HG03045 (cell line): ENCODE data around the gene RHNO1.

ENCODE experiments used
- ATAC-seq: cut with Tn5 transposase; IDR thresholded peaks from one replicate; pipeline ENCODE4 v1.9.1; 2021; ENCODE audit warnings: mild to moderate bottlenecking, moderate library complexity; ENCODE audit not compliant: unreplicated experiment

The RHNO1 gene

DNA sequence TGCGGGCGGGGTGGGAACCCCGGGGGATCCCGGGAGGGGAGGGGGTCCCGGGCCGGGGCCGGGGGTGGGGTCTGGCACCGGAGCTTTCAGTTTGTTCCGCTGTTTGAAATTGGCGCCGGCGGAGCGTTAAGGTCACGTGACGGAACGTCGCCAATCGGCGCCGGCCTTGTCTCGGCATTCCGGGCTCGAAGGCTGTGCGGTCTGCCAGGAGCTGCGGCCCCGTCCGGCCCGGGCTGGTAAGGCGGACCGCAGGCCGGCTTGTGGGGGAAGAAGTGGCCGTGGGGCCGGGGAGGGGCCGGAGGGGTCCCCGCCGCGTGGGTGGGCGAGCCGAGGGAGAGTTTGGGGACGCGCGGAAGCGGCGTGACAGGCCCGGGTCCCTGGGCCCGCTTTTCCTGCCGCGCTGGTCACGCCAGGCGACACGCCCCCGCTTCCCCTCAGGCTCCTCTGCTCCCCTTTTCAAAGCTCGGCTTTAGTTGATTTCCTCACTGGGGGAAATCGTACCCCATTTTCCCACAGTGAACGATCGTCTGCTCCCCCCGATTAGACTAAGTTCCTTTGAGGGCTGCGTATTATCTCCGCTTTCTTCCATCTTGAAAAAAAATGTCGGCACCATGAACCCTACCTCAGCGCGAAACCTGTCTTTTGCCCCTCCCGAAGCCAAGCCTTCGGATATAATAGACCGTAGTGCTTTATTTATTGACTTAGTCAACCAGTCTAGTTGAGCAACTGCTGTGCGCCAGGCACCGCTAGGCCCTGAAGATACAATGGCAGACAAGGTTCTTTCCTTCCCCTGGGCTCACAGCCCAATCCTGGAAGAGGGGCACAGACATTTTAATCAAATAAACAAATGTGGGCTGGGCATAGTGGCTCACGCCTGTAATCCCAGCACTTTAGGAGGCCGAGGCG is at the start of gene RHNO1, which contains the start of gene FOXM1:
Gene RHNO1, plus strand, starts transcription at position 177 of the 906 bp plus-strand sequence. CDS start 8,144 bp downstream, outside the sequence.
Gene FOXM1, minus strand, starts transcription at position 128 of the 906 bp plus-strand sequence. CDS start 2,696 bp downstream, outside the sequence.
- peak; percentile 76 for ATAC-seq

DNA sequence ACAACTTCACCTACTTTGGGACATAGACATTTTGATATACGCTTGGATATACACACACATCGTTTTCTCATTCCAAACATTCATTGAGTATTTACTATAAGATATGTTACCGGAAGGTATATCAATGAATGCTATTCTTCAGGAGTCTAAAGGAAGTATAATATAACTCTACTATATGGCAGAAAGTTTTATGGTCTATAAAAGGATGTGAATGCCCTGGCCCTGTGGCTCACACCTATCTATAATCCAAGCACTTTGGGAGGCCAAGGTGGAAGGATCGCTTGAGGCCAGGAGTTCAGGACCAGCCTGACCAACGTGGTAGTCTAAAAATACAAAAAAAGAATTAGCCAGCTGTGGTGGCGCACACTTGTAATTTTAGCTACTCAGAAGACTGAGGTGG is 47.7 kb upstream of the RHNO1 start:
- ATAC-seq: no peak

- ATAC-seq: no peak
Observed at GRCh38 chr12:2832550-2833127, 44.4 kb upstream of the RHNO1 start.

- no peak for ATAC-seq
Observed at GRCh38 chr12:2833327-2833726, 43.7 kb upstream of the RHNO1 start.

DNA sequence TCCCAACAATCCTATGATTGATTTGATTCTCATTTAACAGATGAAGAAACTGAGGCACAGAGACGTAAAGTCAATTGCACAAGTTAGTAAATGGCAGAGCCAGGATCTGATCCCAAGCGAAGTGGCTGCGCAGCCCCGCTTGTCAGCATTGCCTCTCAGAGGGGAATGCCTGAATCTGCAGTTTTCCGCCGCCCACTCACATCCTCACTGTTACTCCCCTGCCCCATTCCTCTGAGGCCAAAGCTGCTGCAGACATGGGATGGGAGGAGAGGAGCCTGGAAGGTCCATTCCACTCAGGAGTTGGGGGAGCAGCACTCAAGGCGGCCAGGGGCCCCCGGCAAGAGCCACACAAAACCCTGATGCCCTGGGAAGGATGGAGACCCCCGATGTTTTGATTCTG is 43.2 kb upstream of the RHNO1 start:
- no peak for ATAC-seq

GRCh38 chr12:2834581-2835491 is 42.2 kb upstream of the RHNO1 start, which contains the start of gene NRIP2:
TSS of gene NRIP2 (minus strand) at chr12:2835035. CDS start at chr12:2834983, 52 bp downstream.
- ATAC-seq: no peak

DNA sequence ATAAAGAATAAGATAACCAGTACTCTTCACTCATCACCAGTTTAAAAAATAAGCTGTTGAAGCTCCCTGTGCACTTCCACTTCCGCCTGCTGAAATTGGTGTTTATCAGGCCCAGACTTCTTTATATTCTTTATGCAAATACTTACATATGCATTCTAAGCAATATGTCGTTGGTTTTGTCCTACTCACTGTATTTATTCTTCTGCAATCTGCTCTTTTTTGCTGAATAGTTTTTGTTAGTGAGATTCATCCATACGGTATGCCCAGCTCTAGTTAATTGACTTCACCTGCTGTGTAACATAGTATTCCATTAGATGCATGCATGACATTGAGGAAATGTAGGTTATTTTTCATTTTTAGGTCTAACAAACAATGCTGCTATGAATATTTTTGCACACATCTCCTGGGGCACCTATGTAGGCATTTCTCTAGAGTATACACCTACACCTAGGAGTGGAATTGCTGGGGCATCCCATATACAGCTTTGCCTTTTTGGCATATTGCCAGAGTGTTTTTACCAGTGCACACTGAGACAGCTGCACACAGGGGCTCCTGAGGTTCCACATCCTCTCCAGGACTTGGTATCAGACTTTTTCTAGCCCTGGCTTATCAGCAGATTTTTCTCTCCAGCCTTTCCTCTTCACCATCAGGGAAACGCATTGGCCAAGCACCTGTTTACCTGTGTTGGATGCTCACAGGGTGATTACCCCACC is 41.2 kb upstream of the RHNO1 start:
- ATAC-seq: no peak

DNA sequence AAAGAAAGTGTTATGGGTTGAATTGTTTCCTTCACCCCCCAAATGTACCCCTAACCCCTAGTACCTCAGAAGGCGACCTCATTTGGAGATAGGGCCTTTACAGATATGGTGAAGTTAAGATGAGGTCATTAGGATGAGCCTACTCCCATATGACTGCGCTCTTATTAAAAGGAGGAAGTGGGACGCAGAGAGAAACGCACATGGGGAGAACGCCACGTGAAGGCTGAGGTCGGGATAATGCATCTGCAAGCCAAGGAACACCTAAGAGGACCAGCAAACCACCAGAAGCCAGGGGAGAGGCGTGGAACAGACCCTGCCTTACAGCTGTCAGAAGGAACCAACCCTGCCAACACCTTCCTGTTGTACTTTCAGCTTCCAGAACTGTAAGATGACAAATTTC is 40.4 kb upstream of the RHNO1 start:
- ATAC-seq: no peak

DNA sequence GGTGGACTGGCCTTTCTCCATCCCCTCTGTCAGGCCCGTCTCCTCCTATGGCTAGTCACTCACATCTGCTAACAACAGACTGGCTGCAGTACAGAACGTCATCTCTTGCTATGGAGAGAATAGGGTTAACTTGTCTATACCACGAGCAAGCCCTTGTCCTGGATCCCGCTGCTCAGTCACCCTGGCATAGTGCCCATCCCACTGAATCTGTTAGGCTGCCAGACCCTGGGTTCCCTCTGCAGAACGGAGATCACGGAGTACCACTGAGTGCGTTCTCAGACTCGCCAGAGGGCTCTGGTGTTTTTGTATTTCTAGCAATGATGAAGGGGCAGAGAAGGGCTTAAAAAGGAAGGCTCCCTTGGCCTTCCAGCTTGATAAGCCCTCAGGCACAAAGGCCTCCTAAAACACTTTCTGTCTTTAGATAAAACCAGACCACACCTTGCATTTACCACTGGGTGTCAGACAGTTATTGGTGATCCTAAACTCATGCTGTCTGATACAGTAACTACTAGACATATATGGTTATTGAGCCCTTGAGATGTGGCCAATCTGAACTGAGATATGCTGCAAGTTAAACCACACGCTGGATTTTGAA is 35.9 kb upstream of the RHNO1 start:
- ATAC-seq: no peak

GRCh38 chr12:2842948-2843347 is 34.1 kb upstream of the RHNO1 start:
- no peak for ATAC-seq

DNA sequence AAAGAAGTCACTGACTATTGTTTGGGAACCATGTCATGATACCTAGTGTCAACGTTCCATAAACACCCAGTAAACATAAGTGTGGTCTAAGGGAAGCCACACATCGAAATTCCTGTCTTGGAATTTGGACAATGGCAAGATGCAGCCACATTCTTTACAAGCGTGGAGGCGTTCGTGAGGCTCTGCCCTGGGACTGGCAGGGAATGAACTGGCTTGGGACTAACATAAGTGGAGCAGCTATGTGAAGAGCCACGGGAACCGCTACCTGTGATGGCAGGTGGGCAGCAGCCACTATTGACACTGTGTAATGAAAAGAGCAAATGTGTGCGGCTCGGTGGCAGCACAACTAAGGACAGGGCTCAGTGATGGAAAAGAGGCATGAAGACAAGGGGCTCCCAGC is 32.2 kb upstream of the RHNO1 start:
- ATAC-seq: no peak

DNA sequence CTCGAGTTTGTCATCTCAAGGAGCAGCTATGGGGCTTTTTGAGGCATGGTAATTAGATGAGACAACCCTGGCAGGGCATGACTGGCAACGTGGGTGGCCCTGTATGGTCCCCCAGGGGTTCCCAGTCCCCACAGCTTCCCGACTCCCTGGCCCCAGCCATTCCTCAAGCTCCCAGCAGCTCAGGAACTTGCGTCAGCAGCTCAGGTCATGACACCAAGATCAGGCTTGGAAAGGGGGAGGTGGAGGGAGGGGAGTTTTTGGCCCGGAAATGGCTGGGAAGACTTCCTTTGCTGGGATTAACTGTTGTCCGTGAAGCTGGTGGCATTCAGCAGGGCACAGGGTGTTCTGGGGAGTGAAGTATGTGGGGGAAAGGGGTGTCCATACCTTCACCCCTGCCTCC is 31.7 kb upstream of the RHNO1 start:
- ATAC-seq: no peak

DNA sequence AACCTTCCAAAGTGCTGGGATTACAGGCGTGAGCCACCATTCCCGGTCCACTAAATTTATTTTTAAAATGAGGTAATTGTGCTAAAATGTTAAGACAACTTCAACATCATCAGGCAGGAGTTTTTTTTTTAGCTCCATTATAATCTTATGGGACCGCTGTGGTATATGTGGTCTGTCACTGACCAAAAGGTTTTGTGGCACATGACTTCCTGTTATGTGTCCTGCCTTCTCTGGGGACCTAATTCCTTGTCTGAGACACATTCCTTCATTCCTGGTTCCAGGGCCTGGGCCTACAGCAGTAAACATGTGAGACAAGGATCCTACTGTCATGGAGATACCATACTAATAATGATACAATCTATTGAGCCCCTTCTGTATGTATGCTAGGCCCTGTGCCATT is 25.1 kb upstream of the RHNO1 start:
- no peak for ATAC-seq

DNA sequence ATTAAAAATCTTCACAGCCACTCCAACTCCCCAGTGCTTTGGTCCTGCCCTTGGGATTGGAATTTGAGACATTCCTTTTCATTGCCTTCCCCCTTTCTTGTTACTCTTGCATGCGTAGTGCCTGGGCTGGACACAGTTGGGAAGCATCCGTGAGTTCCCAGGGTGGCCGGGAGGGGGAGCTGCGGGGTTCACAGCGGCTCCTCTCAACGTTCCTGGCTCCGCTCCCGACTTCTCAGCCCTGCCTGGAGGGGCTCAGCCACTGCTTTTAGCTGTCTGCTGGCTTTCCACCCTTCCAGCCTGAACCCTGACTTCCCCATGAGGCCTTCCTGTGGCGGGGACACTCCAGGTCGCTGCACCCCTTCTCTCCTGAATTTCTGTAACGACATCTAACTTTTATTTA is 23.4 kb upstream of the RHNO1 start:
- ATAC-seq: no peak

DNA sequence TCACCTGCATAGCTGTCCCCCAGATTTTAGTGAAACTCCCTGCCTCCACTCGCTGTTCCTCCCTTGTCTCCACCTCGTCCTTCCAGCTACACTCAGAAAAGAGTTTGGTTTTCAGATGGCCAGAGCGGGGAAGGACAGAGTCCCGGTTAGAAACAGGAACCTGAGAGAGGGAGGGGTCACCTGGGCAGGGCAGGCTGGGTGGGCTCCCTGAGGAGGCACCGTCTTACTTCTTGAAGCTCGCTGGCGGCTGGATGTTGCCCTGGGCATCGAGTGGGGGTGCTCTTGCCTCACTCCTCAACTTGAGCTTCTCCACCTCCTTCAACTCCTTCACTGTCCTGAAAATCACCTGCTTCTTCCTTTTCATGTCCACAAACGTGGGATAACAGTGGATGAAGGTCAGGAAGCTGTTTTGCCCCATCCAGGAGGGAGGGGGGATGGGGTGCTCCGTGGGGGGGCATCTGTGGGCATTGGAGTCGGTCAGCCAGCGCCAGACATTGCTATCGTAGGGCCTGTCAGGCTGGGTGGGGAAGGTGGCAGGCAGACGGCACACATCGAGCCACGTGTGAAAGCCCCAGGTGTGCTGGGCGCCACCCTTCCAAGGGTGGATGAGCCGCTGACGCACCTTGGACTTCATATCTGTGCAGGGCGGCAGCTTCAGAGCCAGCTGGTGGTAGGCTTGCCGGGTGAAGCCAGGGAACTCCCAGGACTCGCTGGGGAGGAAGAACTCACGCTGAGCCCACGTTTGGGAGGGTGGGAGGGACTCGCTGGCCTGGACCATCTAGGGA is 22.2 kb upstream of the RHNO1 start:
- ATAC-seq: no peak

DNA sequence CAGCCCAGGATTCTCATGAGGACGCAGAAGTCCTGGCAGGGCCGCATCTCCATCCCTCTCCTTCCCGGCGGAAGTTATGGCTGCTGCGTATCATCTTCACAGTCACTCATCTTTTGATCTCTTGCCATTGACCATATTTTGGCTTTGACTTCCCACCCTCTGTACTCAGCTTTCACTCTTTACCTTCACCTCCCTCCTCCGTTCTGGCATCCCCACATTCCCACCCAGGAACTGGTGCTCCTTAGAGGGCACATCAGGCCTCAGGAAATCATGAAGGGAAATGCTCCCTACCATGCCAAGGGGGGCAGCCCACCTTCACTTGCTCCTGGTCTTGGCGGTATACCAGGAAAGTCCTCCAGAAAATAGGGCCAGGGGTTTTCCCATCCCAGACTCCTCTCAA is 21.5 kb upstream of the RHNO1 start:
- ATAC-seq: no peak

GRCh38 chr12:2856051-2856450 is 21.0 kb upstream of the RHNO1 start:
- ATAC-seq: no peak

- no peak for ATAC-seq
Observed at GRCh38 chr12:2857021-2857431, 20.0 kb upstream of the RHNO1 start, which contains the start of gene TEX52. TSS of gene TEX52 (minus strand) at chr12:2857039. CDS start at chr12:2857026, 13 bp downstream.

DNA sequence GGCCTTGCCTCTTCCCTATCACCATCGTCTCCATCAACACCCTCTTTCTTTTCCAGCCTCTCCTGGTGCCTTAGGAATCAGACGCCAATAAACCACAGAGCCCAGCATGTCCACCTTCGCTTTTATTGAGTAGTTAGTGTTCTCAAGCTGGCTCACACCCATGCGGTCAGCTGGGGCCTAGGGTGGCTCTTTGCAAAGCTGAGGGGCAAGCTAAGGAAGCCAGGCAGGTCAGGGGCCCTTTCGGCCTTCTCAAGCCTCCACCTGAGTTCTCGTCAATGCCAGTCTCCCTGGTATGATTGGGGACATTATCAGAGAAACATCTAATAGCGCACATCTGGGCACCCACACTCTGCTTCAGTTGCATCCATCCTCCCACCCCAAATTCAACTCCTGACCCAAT is 19.4 kb upstream of the RHNO1 start:
- no peak for ATAC-seq
